Astrocyte (in vitro differentiated cells and primary cell): ENCODE results near the gene JAGN1. TPM values are rescaled to one million over a fixed set of nuclear protein-coding genes. Genes with fewer than 3 reads are reported as not detected.

Experiments
- DNase-seq: peaks from one replicate; pipeline ENCODE4 v3.0.0-alpha.2; 2010; ENCODE audit warnings: low read depth
- FAIRE-seq: peaks from 2 replicates; lab custom pipeline; 2011; peaks lifted over from hg19 to GRCh38; lab: Jason Lieb, UNC
- H2AFZ ChIP-seq: 2 replicates; pipeline ENCODE4 v1.6.0; 2012; ENCODE audit warnings: low read depth, low read length, inconsistent platforms
- H3K27ac ChIP-seq: 2 replicates; pipeline ENCODE4 v1.5.1; 2011; ENCODE audit warnings: low read depth, low read length, inconsistent platforms
- H3K27me3 ChIP-seq: 2 replicates; pipeline ENCODE4 v1.6.0; 2011; ENCODE audit warnings: low read length, inconsistent platforms; ENCODE audit not compliant: insufficient read depth
- H3K36me3 ChIP-seq: 2 replicates; pipeline ENCODE4 v1.5.1; 2011; ENCODE audit warnings: low read length, inconsistent platforms; ENCODE audit not compliant: insufficient read depth
- H3K4me1 ChIP-seq: 2 replicates; pipeline ENCODE4 v1.5.1; 2011; ENCODE audit warnings: low read length, inconsistent platforms; ENCODE audit not compliant: insufficient read depth
- H3K4me2 ChIP-seq: 2 replicates; pipeline ENCODE4 v1.6.0; 2012; ENCODE audit warnings: low read length, inconsistent platforms
- H3K4me3 ChIP-seq: 2 replicates; pipeline ENCODE4 v1.5.1; 2011; ENCODE audit warnings: low read depth, mild to moderate bottlenecking, low read length, inconsistent platforms; ENCODE audit not compliant: insufficient read depth
- H3K79me2 ChIP-seq: 2 replicates; pipeline ENCODE4 v1.6.0; 2012; ENCODE audit warnings: mild to moderate bottlenecking, low read length, inconsistent platforms; ENCODE audit not compliant: insufficient read depth
- H3K9ac ChIP-seq: 2 replicates; pipeline ENCODE4 v1.6.0; 2012; ENCODE audit warnings: mild to moderate bottlenecking, low read length, inconsistent platforms
- H3K9me3 ChIP-seq: 2 replicates; pipeline ENCODE4 v1.5.1; 2012; ENCODE audit warnings: low read depth, mild to moderate bottlenecking, low read length, inconsistent platforms; ENCODE audit not compliant: insufficient read depth
- H4K20me1 ChIP-seq: 2 replicates; pipeline ENCODE4 v1.6.0; 2012; ENCODE audit warnings: low read length, inconsistent platforms; ENCODE audit not compliant: insufficient read depth
- H3K27ac Mint-ChIP-seq: one replicate; pipeline ENCODE4 v1.8.0; 2021; ENCODE audit warnings: mild to moderate bottlenecking, mixed read lengths; ENCODE audit not compliant: unreplicated experiment
- H3K27me3 Mint-ChIP-seq: one replicate; pipeline ENCODE4 v1.8.0; 2021; ENCODE audit warnings: low read depth, mixed read lengths; ENCODE audit not compliant: unreplicated experiment
- H3K36me3 Mint-ChIP-seq: one replicate; pipeline ENCODE4 v1.8.0; 2021; ENCODE audit warnings: low read depth, mixed read lengths; ENCODE audit not compliant: unreplicated experiment
- H3K4me1 Mint-ChIP-seq: one replicate; pipeline ENCODE4 v1.8.0; 2021; ENCODE audit warnings: low read depth, mixed read lengths; ENCODE audit not compliant: unreplicated experiment
- H3K4me3 Mint-ChIP-seq: one replicate; pipeline ENCODE4 v1.8.0; 2021; ENCODE audit warnings: mild to moderate bottlenecking, moderate library complexity, mixed read lengths; ENCODE audit not compliant: unreplicated experiment
- H3K9me3 Mint-ChIP-seq: one replicate; pipeline ENCODE4 v1.8.0; 2021; ENCODE audit warnings: mild to moderate bottlenecking, mixed read lengths; ENCODE audit not compliant: unreplicated experiment
- CTCF ChIP-seq: IDR thresholded peaks from 2 replicates; pipeline ENCODE4 v1.5.1; 2011; ENCODE audit warnings: low read depth, mild to moderate bottlenecking, inconsistent platforms, low read length, moderate library complexity; ENCODE audit not compliant: insufficient read depth
- EZH2 ChIP-seq: IDR thresholded peaks from 2 replicates; pipeline ENCODE4 v1.6.1; 2012; ENCODE audit warnings: mild to moderate bottlenecking, low read length, inconsistent platforms; ENCODE audit not compliant: insufficient read depth
- total RNA-seq: library from RNA; stranded (reverse); gene quantifications from 2 replicates; pipeline ENCODE4 v1.2.1, GENCODE V29; 2021

JAGN1 gene
- total RNA-seq, 1 donor from 2014 or later = 31.7 TPM

- Histone ChIP-seq H3K9ac (no peak overlapping the region), H4K20me1 (peaks cover 11% of the 10 kb centered on the region), H2AFZ (no peak overlapping the region), H3K36me3 (peaks cover 9% of the 10 kb centered on the region), H3K4me2 (no peak overlapping the region), H3K9me3 (no peaks in the 10 kb centered on the region), H3K4me1 (peaks cover 13% of the 10 kb centered on the region), H3K4me3 (no peak overlapping the region), H3K79me2 (peaks cover 26% of the 10 kb centered on the region), H3K27ac (no peak overlapping the region), H3K27me3 (no peaks in the 10 kb centered on the region)
- Mint-ChIP-seq H3K4me3 (no peak overlapping the region), H3K27me3 (no peaks in the 10 kb centered on the region), H3K4me1 (peaks cover 17% of the 10 kb centered on the region), H3K36me3 (peaks cover 8% of the 10 kb centered on the region), H3K9me3 (no peaks in the 10 kb centered on the region), H3K27ac (no peak overlapping the region)
- no peak for TF ChIP-seq CTCF
- no peak for TF ChIP-seq EZH2
- DNase-seq (no peak), FAIRE-seq (no peak)
Observed at GRCh38 chr3:9888540-9888939, 1.9 kb upstream of the JAGN1 start.

- FAIRE-seq (no peak), DNase-seq (no peak)
- H3K9me3 Mint-ChIP-seq = no peaks in the 10 kb centered on the region
- no peak overlapping the region for H3K4me3 Mint-ChIP-seq
- H3K27me3 ChIP-seq = no peaks in the 10 kb centered on the region
- peaks cover 15% of the 10 kb centered on the region for H3K4me1 ChIP-seq
- H3K4me1 Mint-ChIP-seq = peaks cover 16% of the 10 kb centered on the region
- H4K20me1 ChIP-seq = peaks cover 18% of the 10 kb centered on the region
- H3K9ac ChIP-seq = no peak overlapping the region
- H3K27ac ChIP-seq = no peak overlapping the region
- H3K9me3 ChIP-seq = no peaks in the 10 kb centered on the region
- H3K36me3 Mint-ChIP-seq = peaks cover 15% of the 10 kb centered on the region
- no peak overlapping the region for H2AFZ ChIP-seq
- no peak overlapping the region for H3K4me3 ChIP-seq
- H3K36me3 ChIP-seq = peaks cover 9% of the 10 kb centered on the region
- TF ChIP-seq EZH2 (no peak), CTCF (no peak)
- no peaks in the 10 kb centered on the region for H3K27me3 Mint-ChIP-seq
- peaks cover 26% of the 10 kb centered on the region for H3K79me2 ChIP-seq
- H3K27ac Mint-ChIP-seq = no peak overlapping the region
- no peak overlapping the region for H3K4me2 ChIP-seq
Observed at GRCh38 chr3:9889405-9889804, 1.0 kb upstream of the JAGN1 start.

GRCh38 chr3:9891072-9891622 is 737 bp downstream of the JAGN1 start:
- TF ChIP-seq CTCF (no peak), EZH2 (no peak)
- H3K36me3 ChIP-seq = peaks cover 12% of the 10 kb centered on the region
- Mint-ChIP-seq H3K27me3 (no peaks in the 10 kb centered on the region), H3K4me3 (peak overlapping the region; percentile 94), H3K4me1 (peaks cover 18% of the 10 kb centered on the region), H3K9me3 (no peaks in the 10 kb centered on the region), H3K36me3 (peaks cover 18% of the 10 kb centered on the region), H3K27ac (peak overlapping the region; percentile 72)
- peak overlapping the region; percentile 89 for H3K4me3 ChIP-seq
- FAIRE-seq (no peak), DNase-seq (no peak)
- H3K27me3 ChIP-seq = no peaks in the 10 kb centered on the region
- H3K27ac ChIP-seq = peak overlapping the region; percentile 93
- peaks cover 31% of the 10 kb centered on the region for H3K79me2 ChIP-seq
- H3K4me2 ChIP-seq = peak overlapping the region; percentile 91
- peak overlapping the region; percentile 95 for H2AFZ ChIP-seq
- peaks cover 22% of the 10 kb centered on the region for H4K20me1 ChIP-seq
- peak overlapping the region; percentile 97 for H3K9ac ChIP-seq
- H3K4me1 ChIP-seq = peaks cover 9% of the 10 kb centered on the region
- H3K9me3 ChIP-seq = no peaks in the 10 kb centered on the region
